Measurements from ENCODE around the gene HIP1.
"Not testable (repeated sequence)": the region's sequence is repeated elsewhere in the genome, so short reads cannot be mapped to it uniquely, and the experiment has no call there.

The HIP1 gene

DNA sequence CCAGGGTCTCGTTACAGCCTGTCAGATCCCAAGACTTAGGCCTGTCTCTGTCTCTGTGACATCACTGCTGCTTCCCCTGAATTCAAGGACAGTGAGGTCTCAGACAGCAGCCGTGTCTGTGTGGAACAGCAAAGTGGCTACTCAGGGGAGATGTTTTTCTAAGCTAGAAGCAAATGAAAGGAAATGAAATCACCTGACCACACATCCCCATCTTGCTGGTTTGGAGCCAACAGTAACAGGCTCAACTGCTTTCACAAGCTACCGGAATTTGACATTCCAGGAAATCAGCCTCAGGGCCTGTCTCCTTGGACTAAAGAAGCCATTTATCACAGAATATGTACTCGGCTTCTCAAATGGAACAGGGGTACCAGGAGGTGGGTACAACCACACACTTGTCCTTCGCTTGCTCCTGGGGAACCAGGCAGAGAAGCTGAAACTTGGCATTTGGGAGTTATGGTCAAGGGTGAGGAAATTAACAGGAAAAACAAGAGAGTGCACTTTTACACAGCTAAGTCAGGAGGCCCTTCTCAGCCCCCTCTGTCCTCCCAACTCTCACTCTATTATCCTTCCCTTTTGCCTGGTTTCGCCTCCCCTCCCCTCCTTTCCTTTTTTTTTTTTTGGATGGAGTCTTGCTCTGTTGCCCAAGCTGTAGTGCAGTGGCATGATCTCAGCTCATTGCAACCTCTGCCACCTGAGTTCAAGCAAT is 173.5 kb downstream of the HIP1 start:
- no peaks in the 10 kb centered on the region for H4K20me1 ChIP-seq (ENCODE audit: insufficient read depth)
- no peaks in the 10 kb centered on the region for H3K27me3 ChIP-seq (ENCODE audit: insufficient read depth, low read depth)
- H3K4me1 ChIP-seq (ENCODE audit: low read depth, poor library complexity, severe bottlenecking), result peaks cover 3% of the 10 kb centered on the region
- no peak overlapping the region for H3K9ac ChIP-seq
- H3K4me3 ChIP-seq (IDR thresholded peaks at IDR 0.05; ENCODE audit: insufficient read depth, low read depth, low read length), result no peak overlapping the region
- no peaks in the 10 kb centered on the region for H3K79me2 ChIP-seq (ENCODE audit: insufficient read depth, low read depth)
- TF ChIP-seq, protein P1, sequence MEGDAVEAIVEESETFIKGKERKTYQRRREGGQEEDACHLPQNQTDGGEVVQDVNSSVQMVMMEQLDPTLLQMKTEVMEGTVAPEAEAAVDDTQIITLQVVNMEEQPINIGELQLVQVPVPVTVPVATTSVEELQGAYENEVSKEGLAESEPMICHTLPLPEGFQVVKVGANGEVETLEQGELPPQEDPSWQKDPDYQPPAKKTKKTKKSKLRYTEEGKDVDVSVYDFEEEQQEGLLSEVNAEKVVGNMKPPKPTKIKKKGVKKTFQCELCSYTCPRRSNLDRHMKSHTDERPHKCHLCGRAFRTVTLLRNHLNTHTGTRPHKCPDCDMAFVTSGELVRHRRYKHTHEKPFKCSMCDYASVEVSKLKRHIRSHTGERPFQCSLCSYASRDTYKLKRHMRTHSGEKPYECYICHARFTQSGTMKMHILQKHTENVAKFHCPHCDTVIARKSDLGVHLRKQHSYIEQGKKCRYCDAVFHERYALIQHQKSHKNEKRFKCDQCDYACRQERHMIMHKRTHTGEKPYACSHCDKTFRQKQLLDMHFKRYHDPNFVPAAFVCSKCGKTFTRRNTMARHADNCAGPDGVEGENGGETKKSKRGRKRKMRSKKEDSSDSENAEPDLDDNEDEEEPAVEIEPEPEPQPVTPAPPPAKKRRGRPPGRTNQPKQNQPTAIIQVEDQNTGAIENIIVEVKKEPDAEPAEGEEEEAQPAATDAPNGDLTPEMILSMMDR (conservative IDR thresholded peaks at IDR 0.05; ENCODE audit: low read depth, low read length), result no peak
- no peak overlapping the region for H2AFZ ChIP-seq (ENCODE audit: low read depth)
- no peaks in the 10 kb centered on the region for H3K36me3 ChIP-seq (ENCODE audit: insufficient read depth)
- no peak overlapping the region for H3K4me2 ChIP-seq
- H3K27ac ChIP-seq, result no peak overlapping the region

DNA sequence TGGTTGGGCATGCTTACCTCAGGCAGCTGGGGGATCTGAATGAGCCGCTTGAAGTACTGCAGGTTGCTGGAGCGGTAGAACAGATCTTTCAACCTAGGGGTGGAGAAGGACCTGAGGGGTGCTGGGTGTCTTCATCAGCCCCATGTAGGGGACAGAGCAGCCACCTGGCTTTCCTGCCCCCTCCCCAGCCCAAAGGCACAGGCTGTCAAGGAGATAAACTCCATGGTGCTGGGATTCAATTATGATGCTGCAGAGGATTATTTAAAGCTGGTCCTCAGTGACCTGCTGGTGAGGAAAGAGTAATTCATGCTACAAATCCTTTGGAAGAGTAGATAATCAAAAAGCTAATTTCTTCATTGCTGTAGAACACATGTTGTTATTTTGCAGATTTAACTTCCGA is 175.6 kb downstream of the HIP1 start:
- Histone ChIP-seq H3K4me2 (no peak overlapping the region), H3K9ac (no peak overlapping the region)
- TF ChIP-seq, protein P1 (conservative IDR thresholded peaks at IDR 0.05; ENCODE audit: low read depth, low read length), result no peak

DNA sequence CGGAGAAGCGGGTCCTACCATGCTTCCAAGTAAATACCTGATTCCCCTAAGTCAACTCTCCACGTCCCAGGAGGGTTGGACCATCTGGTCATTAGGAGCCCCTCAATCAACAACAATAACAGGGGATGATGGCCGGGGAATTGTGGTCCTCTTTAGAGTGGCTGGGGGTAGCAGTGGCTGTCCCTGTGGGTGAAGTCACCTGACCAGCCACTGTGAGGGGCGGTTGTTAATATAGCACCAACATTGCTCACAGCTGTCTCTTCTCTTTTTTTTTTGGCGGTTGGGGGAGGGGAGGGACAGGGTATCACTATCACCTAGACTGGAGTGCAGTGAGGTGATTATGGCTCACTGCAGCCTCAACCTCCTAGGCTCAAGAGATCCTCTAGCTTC is 178.8 kb downstream of the HIP1 start:
- no peak overlapping the region for H3K27ac ChIP-seq
- no peaks in the 10 kb centered on the region for H3K4me1 ChIP-seq (ENCODE audit: low read depth, poor library complexity, severe bottlenecking)
- H4K20me1 ChIP-seq (ENCODE audit: insufficient read depth), result no peaks in the 10 kb centered on the region
- H3K4me2 ChIP-seq, result no peak overlapping the region
- no peak overlapping the region for H3K4me3 ChIP-seq (IDR thresholded peaks at IDR 0.05; ENCODE audit: insufficient read depth, low read depth, low read length)
- no peak overlapping the region for H2AFZ ChIP-seq (ENCODE audit: low read depth)
- no peak overlapping the region for H3K9ac ChIP-seq
- H3K27me3 ChIP-seq (ENCODE audit: insufficient read depth, low read depth), result no peaks in the 10 kb centered on the region
- no peaks in the 10 kb centered on the region for H3K36me3 ChIP-seq (ENCODE audit: insufficient read depth)
- H3K79me2 ChIP-seq (ENCODE audit: insufficient read depth, low read depth), result no peaks in the 10 kb centered on the region
- TF ChIP-seq, protein P1 (conservative IDR thresholded peaks at IDR 0.05; ENCODE audit: low read depth, low read length), result no peak

More for the DNA sequence above, 175.6 kb downstream of the HIP1 start:
- Histone ChIP-seq H3K27ac (no peak overlapping the region), H2AFZ (ENCODE audit: low read depth) (no peak overlapping the region), H3K36me3 (ENCODE audit: insufficient read depth) (no peaks in the 10 kb centered on the region), H4K20me1 (ENCODE audit: insufficient read depth) (no peaks in the 10 kb centered on the region), H3K4me1 (ENCODE audit: low read depth, poor library complexity, severe bottlenecking) (no peaks in the 10 kb centered on the region), H3K79me2 (ENCODE audit: insufficient read depth, low read depth) (no peaks in the 10 kb centered on the region), H3K27me3 (ENCODE audit: insufficient read depth, low read depth) (no peaks in the 10 kb centered on the region), H3K4me3 (IDR thresholded peaks at IDR 0.05; ENCODE audit: insufficient read depth, low read depth, low read length) (no peak overlapping the region)

DNA sequence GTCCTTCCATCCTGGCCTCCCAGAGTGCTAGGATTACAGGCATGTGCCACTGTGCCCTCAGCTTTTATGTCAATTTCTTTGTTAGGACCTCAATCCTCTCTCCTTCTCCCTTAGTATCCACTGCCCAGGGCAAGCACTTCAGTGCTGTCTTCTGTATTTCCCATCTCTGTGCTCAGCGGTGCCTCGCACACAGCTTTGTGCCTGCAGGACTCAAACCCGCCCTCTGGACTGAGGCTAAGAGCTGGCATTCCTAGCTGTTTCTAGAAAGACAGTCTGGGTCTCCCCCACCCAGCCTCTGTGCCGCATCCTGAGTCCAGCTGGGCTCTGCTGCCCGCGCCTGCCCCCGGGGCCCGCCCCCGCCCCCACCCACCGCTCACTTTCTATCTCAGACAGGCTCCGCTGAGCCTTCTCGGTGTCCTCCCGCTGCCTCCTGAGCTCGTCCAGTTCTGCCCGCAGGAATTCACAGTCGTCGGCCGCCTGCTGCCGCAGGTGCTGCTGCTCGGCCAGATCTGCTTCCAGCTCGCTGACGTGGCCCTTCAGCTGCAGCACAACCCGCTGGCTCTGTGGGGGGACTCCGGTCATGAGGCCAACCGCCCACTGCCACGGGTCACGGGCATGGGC is 179.3 kb downstream of the HIP1 start:
- Histone ChIP-seq H3K4me2 (no peak overlapping the region), H3K79me2 (ENCODE audit: insufficient read depth, low read depth) (no peaks in the 10 kb centered on the region), H3K36me3 (ENCODE audit: insufficient read depth) (no peaks in the 10 kb centered on the region), H3K27ac (no peak overlapping the region), H3K9ac (no peak overlapping the region), H3K27me3 (ENCODE audit: insufficient read depth, low read depth) (no peaks in the 10 kb centered on the region), H4K20me1 (ENCODE audit: insufficient read depth) (no peaks in the 10 kb centered on the region), H3K4me3 (IDR thresholded peaks at IDR 0.05; ENCODE audit: insufficient read depth, low read depth, low read length) (no peak overlapping the region), H2AFZ (ENCODE audit: low read depth) (no peak overlapping the region), H3K4me1 (ENCODE audit: low read depth, poor library complexity, severe bottlenecking) (no peaks in the 10 kb centered on the region)
- TF ChIP-seq, protein P1 (conservative IDR thresholded peaks at IDR 0.05; ENCODE audit: low read depth, low read length), result no peak

DNA sequence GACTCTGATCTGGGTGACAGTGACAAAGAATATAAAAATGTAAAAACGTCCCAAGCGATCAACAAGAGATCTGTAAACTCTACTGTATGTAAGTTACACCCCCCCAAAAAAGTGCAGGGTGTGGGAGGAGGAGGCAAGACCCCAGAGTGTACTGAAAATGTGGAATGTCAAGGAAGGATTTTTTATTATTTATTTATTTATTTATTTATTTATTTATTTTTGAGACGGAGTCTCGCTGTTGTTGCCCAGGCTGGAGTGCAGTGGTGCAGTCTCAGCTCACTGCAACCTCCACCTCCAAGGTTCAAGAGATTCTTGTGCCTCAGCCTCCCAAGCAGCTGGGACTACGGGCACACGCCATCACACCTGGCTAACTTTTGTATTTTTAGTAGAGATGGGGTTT is 181.9 kb downstream of the HIP1 start:
- H3K27me3 ChIP-seq (ENCODE audit: insufficient read depth, low read depth); H3K9ac ChIP-seq; H3K4me3 ChIP-seq (IDR thresholded peaks at IDR 0.05; ENCODE audit: insufficient read depth, low read depth, low read length); H2AFZ ChIP-seq (ENCODE audit: low read depth); H3K36me3 ChIP-seq (ENCODE audit: insufficient read depth); H3K79me2 ChIP-seq (ENCODE audit: insufficient read depth, low read depth); H4K20me1 ChIP-seq (ENCODE audit: insufficient read depth); H3K4me2 ChIP-seq; H3K4me1 ChIP-seq (ENCODE audit: low read depth, poor library complexity, severe bottlenecking); H3K27ac ChIP-seq: not testable (repeated sequence)

Data from KMS-11 (cell line).